MM.1S (cell line): ENCODE measurements around the gene TERT.
"Not testable (repeated sequence)": the region's sequence is repeated elsewhere in the genome, so short reads cannot be mapped to it uniquely, and the experiment has no call there.

Source experiments
- DNase-seq: peaks from one replicate; pipeline ENCODE4 v3.0.0-alpha.2; 2015
- H2AFZ ChIP-seq: fragments of 300-600 bp; sonication (generic); 2 replicates; pipeline ENCODE4 v1.6.0; 2016; ENCODE audit warnings: antibody characterized with exemption, low read length
- H3F3A ChIP-seq: fragments of 300-600 bp; sonication (generic); 2 replicates; pipeline ENCODE4 v1.6.1; 2016; ENCODE audit warnings: mild to moderate bottlenecking, antibody characterized with exemption, low read length, moderate library complexity, mixed read lengths; ENCODE audit not compliant: insufficient read depth
- H3K27ac ChIP-seq: fragments of 300-600 bp; sonication (generic); 2 replicates; pipeline ENCODE4 v1.5.1; 2016; ENCODE audit warnings: mild to moderate bottlenecking, low read length
- H3K27me3 ChIP-seq: fragments of 300-600 bp; sonication (generic); replicated peaks from 2 replicates; pipeline ENCODE4 v1.6.0; 2016; ENCODE audit warnings: low read length; ENCODE audit not compliant: insufficient read depth
- H3K36me3 ChIP-seq: fragments of 300-600 bp; sonication (generic); replicated peaks from 2 replicates; pipeline ENCODE4 v1.6.1; 2016; ENCODE audit warnings: mild to moderate bottlenecking, low read length, mixed read lengths; ENCODE audit not compliant: insufficient read depth
- H3K4me1 ChIP-seq: fragments of 300-600 bp; sonication (generic); 2 replicates; pipeline ENCODE4 v1.6.1; 2016; ENCODE audit warnings: low read length, mixed read lengths
- H3K4me2 ChIP-seq: fragments of 300-600 bp; sonication (generic); 2 replicates; pipeline ENCODE4 v1.6.0; 2016; ENCODE audit warnings: low read depth, low read length
- H3K4me3 ChIP-seq: fragments of 300-600 bp; sonication (generic); 2 replicates; pipeline ENCODE4 v1.5.1; 2016; ENCODE audit warnings: low read length, mixed read lengths
- H3K79me2 ChIP-seq: fragments of 300-600 bp; sonication (generic); 2 replicates; pipeline ENCODE4 v1.6.1; 2016; ENCODE audit warnings: mixed run types, low read length, mixed read lengths
- H3K9ac ChIP-seq: fragments of 300-600 bp; sonication (generic); 2 replicates; pipeline ENCODE4 v1.6.1; 2016; ENCODE audit warnings: low read length, mixed read lengths
- H3K9me2 ChIP-seq: fragments of 300-600 bp; sonication (generic); replicated peaks from 2 replicates; pipeline ENCODE4 v1.6.1; 2016; ENCODE audit warnings: mild to moderate bottlenecking, low read length, mixed read lengths; ENCODE audit not compliant: insufficient read depth
- H3K9me3 ChIP-seq: fragments of 300-600 bp; sonication (generic); replicated peaks from 2 replicates; pipeline ENCODE4 v1.6.1; 2016; ENCODE audit warnings: mild to moderate bottlenecking, low read length, mixed read lengths; ENCODE audit not compliant: insufficient read depth
- H4K20me1 ChIP-seq: fragments of 300-600 bp; sonication (generic); 2 replicates; pipeline ENCODE4 v1.6.1; 2016; ENCODE audit warnings: mild to moderate bottlenecking, low read length, moderate library complexity, mixed read lengths; ENCODE audit not compliant: insufficient read depth
- CTCF ChIP-seq: fragments of 300-600 bp; sonication (generic); IDR thresholded peaks from 2 replicates; pipeline ENCODE4 v1.5.1; 2016; ENCODE audit warnings: antibody characterized with exemption, low read length, mixed read lengths
- EZH2 ChIP-seq: fragments of 300-600 bp; sonication (generic); optimal IDR thresholded peaks from 2 replicates; pipeline ENCODE3; 2017; ENCODE audit warnings: low read depth, mild to moderate bottlenecking, antibody characterized with exemption, low read length, mixed read lengths
- EZH2phosphoT487 ChIP-seq: fragments of 300-600 bp; sonication (generic); IDR thresholded peaks from 2 replicates; pipeline ENCODE4 v1.6.1; 2018; ENCODE audit warnings: antibody characterized with exemption, low read length

TERT gene

GRCh38 chr5:1292139-1292538 lies 2.7 kb downstream of the TERT start:
- no peaks in the 10 kb centered on the region; the same call in 1 of the 2 replicates for H3K79me2 ChIP-seq
- H3K9ac ChIP-seq: no peak overlapping the region

GRCh38 chr5:1291611-1292080 lies 3.2 kb downstream of the TERT start:
- Histone ChIP-seq H3K9ac (no peak overlapping the region), H3K9me2 (no peaks in the 10 kb centered on the region), H3K79me2 (no peaks in the 10 kb centered on the region; the same call in 1 of the 2 replicates), H3K36me3 (no peaks in the 10 kb centered on the region), H3K27me3 (no peaks in the 10 kb centered on the region), H3K4me1 (no peaks in the 10 kb centered on the region), H3K27ac (no peak overlapping the region), H3K4me3 (no peak overlapping the region), H3F3A (0 out of 2 replicates have a peak, but pooled peaks cover 6% of the 10 kb centered on the region), H3K9me3 (no peaks in the 10 kb centered on the region), H2AFZ (no peak overlapping the region), H3K4me2 (no peak overlapping the region), H4K20me1 (no peaks in the 10 kb centered on the region)
- no peak for DNase-seq
- TF ChIP-seq EZH2phosphoT487: no peak

More at GRCh38 chr5:1292139-1292538, 2.7 kb downstream of the TERT start:
- TF ChIP-seq EZH2phosphoT487 (no peak), CTCF (no peak), EZH2 (no peak)
- Histone ChIP-seq H2AFZ (no peak overlapping the region), H3K27ac (no peak overlapping the region), H3F3A (0 out of 2 replicates have a peak, but pooled peaks cover 6% of the 10 kb centered on the region), H3K36me3 (no peaks in the 10 kb centered on the region), H3K4me1 (no peaks in the 10 kb centered on the region), H3K9me2 (no peaks in the 10 kb centered on the region), H3K4me2 (no peak overlapping the region), H3K4me3 (no peak overlapping the region), H3K27me3 (no peaks in the 10 kb centered on the region), H4K20me1 (no peaks in the 10 kb centered on the region), H3K9me3 (no peaks in the 10 kb centered on the region)
- DNase-seq: no peak

- H3K4me1 ChIP-seq, H3K4me3 ChIP-seq, H3K9me3 ChIP-seq, H4K20me1 ChIP-seq, H3K27ac ChIP-seq, H3K4me2 ChIP-seq, H3K27me3 ChIP-seq, H3K9me2 ChIP-seq, H3K79me2 ChIP-seq, H3K9ac ChIP-seq, DNase-seq, H2AFZ ChIP-seq, H3K36me3 ChIP-seq, H3F3A ChIP-seq: not testable (repeated sequence)
These were observed 3.9 kb downstream of the TERT start for GRCh38 chr5:1290956-1291355.

GRCh38 chr5:1289559-1289958 lies 5.3 kb downstream of the TERT start:
- not testable (repeated sequence) for H4K20me1 ChIP-seq, H3K9ac ChIP-seq, H3K4me3 ChIP-seq, H3K27ac ChIP-seq, H3K9me3 ChIP-seq, H3K27me3 ChIP-seq, H3K9me2 ChIP-seq, H3K36me3 ChIP-seq, H3K4me2 ChIP-seq, H3K79me2 ChIP-seq, H3F3A ChIP-seq, H3K4me1 ChIP-seq, DNase-seq, H2AFZ ChIP-seq
